GM21529 (cell line): Measurements from ENCODE around the gene SLC27A5.
"Not testable (repeated sequence)": the region's sequence is repeated elsewhere in the genome, so short reads cannot be mapped to it uniquely, and the experiment has no call there.

Source experiments
- ATAC-seq: cut with Tn5 transposase; IDR thresholded peaks from one replicate; pipeline ENCODE4 v1.9.1; 2021; ENCODE audit not compliant: unreplicated experiment

The SLC27A5 gene

DNA sequence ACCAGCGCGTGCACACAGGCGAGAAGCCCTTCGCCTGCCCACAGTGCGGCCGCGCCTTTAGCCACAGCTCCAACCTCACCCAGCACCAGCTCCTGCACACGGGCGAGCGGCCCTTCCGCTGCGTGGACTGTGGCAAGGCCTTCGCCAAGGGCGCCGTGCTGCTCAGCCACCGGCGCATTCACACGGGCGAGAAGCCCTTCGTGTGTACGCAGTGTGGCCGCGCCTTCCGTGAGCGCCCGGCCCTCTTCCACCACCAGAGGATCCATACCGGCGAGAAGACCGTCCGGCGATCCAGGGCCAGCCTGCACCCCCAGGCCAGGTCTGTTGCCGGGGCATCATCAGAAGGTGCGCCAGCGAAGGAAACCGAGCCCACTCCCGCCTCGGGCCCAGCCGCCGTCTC lies 40.1 kb downstream of the SLC27A5 start:
- no peak for ATAC-seq

DNA sequence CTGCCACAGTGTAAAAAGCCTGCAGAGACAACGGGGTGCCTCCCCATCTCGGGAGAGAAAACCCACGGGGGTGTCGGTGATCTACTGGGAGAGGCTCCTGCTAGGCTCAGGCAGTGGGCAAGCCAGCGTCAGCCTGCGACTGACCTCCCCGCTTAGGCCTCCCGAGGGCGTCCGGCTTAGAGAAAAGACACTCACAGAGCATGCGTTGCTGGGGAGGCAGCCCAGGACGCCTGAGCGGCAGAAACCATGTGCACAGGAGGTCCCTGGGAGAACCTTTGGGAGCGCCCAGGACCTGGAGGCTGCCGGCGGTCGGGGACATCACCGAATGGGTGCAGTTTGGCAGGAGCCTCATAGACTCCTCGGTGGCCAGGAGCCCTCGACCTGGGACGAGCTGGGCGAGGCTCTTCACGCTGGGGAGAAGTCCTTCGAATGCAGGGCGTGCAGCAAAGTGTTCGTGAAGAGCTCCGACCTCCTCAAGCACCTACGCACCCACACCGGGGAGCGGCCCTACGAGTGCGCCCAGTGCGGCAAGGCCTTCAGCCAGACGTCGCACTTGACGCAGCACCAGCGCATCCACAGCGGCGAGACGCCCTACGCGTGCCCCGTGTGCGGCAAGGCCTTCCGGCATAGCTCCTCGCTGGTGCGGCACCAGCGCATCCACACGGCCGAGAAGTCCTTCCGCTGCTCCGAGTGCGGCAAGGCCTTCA lies 40.8 kb downstream of the SLC27A5 start:
- not testable (repeated sequence) for ATAC-seq

DNA sequence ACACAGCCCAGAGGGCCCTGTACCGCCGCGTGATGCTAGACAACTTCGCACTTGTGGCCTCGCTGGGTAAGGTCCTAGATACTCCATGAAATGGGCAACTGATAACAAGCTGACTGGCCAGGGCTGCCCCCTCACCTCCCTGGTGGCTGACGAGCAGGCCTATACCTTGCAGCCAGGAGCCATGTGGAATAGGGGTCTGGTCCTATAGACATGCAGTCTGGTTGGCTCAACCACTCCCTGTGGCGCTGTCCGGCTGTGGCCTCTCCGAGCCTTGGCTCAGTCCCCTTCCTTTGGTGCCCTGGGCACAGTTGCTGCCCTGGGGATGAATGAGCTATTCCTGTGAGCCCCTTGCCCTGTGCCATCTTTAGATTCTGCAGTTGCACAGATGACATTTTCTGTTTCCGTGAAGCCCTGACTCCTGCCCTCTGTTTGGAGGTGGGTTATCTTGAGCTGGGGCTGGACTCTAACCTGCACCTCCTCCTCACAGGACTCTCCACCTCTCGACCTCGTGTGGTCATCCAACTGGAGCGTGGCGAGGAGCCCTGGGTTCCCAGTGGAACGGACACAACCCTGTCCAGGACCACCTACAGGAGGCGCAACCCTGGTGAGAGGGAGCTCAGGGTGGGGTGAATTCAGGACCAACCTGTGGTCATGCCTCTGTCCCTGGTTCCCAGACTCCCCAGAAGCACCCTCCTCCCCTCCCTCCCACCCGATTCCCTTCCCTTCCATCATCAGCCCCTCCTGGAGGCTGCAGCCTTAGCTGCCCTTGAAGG lies 42.4 kb downstream of the SLC27A5 start:
- ATAC-seq: no peak

DNA sequence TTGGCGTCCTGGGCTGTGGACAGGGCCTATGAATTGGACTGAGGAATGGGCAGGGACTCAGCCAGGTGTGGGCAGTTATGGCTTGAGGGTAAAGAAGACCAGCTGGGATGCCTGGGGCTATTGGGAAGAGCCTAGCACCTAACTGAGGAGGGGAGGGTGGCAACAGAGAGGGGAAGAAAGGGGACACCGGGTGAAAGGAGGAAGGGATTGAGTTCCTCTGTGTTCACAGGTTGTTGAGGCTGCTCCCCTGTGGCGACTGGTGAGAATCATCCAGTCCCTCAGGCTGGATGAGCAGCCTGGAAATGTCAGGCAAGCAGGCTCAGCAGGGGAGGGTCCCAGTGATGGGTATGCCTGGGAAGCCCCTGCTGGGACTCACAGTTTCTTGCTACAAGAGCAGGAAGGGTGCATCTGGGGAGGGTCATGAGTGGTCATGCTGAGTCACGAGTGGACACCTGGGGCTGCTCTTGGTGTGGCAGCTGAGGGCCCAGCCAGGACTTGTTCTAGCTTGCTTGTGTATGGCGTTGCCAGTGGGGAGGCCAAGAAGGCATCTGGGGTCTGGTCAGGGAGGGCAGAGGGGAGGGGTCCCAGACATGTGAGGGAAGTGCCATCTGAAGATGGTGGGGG lies 43.5 kb downstream of the SLC27A5 start:
- ATAC-seq: no peak

DNA sequence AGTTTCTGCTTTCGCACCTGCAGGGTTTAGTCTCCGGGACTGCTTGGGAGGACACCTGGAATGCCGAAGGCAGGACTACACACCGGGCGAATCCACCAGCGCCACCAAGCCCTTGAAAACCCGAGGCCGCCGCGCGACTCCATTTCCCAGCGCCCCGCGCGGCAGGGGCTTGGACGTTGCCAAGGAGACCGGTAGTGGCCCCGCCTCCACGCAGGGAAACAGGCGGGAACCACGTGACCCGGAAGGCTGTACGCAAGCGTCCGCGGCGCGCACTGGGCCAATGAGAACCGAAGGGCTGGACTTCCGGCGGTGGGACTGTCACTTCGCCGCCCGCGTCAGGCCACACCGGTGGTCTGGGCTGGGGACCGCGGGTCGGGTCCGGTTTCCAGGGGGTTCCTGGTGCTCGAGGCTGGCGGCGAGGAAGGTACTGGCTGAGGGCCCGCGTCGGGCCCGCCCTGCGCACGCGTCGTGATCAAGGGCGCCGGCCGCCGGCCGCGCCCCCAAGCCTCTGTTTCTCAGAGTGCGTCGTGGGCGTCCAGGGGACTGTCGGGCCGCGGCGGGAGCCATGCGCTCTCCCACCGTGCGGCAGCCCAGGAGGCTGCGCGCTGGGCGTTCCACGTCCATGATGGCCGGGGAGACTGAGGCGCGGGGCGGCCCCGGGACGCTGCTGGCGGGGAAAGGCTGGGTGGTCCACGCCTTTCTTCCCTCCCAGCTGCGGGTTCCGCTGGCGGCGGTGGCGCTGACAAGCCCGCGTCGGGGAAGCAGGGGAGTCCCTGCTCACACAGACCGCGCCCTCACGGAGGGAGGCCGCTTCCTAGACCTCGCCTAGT lies 44.8 kb downstream of the SLC27A5 start, which contains the start of gene ZNF324:
Gene ZNF324 (plus strand): TSS at position 321 of the 830 bp plus-strand sequence. CDS start 2,106 bp downstream, outside the sequence.
- peak; percentile 89 for ATAC-seq

DNA sequence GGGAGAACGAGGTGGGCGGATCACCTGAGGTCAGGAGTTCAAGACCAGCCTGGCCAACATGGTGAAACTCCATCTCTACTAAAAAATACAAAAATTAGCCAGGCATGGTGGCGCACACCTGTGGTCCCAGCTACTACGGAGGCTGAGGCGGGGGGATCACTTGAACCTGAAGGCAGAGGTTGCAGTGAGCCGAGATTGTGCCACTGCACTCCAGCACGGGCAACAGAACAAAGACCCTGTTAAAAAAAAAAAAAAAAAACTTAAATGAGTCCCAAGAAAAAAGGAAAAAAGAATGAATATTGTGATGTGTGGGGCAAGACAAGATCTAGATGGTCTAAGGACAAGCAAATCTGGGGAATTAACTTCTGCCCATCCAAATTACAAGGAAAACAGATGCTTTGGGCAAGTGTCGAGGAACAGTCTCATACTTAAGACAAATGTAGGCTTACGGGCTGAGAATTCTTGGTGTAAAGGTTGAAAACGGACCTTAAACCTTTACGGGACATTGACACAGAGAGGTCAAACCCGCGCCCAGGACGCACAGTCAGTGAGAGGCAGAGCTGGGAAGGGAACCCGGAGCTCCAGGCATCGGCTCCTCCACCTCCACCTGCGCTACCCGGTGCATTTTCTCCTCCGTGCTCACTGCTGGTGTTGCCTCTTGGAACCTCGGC lies 45.6 kb downstream of the SLC27A5 start:
- peak; percentile 3 for ATAC-seq

DNA sequence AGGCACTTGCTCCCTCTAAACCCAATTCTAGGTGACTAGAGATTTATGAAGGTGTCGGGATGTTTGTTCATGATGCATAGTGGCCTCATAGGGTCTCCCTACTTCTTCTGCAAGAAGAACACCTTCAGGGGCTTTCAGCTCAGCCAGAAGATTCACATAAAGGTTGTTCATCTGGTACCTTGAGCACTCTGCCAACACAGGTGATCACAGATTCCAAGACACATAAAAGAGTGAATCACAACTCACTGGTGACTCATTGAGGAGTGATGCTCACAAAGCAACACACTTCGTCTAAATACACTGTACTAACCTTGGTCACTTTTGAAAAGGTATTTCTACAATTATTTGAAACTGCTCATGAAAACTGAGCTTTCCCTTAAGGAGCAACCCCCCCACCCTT lies 51.8 kb downstream of the SLC27A5 start:
- no peak for ATAC-seq

DNA sequence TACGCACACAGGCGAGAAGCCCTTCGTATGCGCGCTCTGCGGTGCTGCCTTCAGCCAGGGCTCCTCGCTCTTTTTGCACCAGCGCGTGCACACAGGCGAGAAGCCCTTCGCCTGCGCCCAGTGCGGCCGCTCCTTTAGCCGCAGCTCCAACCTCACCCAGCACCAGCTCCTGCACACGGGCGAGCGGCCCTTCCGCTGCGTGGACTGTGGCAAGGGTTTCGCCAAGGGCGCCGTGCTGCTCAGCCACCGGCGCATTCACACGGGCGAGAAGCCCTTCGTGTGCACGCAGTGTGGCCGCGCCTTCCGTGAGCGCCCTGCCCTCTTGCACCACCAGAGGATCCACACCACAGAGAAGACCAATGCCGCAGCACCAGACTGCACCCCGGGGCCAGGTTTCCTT lies 55.7 kb downstream of the SLC27A5 start:
- no peak for ATAC-seq

DNA sequence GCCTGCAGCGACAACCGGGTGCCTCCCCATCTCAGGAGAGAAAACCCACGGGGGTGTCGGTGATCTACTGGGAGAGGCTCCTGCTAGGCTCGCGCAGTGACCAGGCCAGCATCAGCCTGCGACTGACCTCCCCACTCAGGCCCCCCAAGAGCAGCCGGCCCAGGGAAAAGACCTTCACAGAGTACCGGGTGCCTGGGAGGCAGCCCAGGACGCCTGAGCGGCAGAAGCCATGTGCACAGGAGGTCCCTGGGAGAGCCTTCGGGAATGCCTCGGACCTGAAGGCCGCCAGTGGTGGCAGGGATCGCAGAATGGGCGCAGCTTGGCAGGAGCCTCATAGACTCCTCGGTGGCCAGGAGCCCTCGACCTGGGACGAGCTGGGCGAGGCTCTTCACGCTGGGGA lies 56.5 kb downstream of the SLC27A5 start:
- ATAC-seq: no peak

DNA sequence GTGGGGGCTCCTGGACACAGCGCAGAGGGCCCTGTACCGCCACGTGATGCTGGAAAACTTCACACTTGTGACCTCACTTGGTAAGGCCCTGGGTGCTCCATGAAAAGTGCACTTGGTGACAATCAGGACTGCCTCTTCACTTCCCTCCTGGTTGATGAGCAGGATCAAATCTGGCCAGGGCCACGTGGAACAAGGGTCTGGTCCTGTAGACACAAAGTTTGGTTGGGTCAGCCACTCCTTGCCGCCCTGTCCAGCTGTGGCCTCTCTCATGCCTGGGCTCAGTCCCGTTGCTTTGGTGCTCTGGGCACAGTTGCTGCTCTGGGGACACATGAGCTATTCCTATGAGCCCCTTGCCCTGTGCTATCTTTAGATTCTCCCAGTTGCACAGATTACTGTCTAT lies 58.0 kb downstream of the SLC27A5 start:
- ATAC-seq: no peak

DNA sequence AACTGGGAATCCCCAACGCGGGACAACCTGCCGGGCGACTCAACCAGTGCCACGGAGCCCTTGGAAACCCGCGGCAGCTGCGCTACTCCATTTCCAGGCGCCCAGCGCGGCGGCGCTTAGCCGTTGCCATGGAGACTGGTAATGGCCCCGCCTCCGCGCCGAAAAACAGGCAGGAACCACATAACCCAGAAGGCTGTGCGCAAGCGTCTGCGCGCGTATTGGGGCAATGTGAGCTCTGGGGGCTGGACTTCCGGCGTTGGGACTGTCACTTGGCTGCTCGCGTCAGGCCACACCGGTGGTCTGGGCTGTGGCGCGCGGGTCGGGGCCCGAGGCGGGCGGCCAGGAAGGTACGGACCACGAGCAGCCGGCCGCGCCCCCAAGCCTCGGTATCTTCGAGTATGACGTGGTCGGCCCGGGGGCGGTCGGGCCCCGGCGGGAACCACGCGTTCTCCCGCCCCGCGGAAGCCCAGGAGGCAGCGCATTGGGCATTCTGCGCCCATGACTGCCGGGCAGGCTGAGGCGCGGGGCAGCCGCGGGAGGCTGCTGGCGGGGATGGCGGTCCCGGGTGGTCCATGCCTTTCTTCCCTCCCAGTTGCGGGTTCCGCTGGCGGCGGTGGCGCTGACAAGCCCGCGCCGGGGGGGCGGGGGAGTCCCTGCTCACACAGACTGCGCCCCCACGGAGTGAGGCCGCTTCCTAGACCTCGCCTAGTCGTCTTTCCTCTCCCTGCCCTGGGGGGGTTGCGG lies 60.3 kb downstream of the SLC27A5 start, which contains the start of gene ZNF324B:
Gene ZNF324B (plus strand): TSS at position 265 of the 744 bp plus-strand sequence. CDS start 2,080 bp downstream, outside the sequence.
- peak; percentile 95 for ATAC-seq

DNA sequence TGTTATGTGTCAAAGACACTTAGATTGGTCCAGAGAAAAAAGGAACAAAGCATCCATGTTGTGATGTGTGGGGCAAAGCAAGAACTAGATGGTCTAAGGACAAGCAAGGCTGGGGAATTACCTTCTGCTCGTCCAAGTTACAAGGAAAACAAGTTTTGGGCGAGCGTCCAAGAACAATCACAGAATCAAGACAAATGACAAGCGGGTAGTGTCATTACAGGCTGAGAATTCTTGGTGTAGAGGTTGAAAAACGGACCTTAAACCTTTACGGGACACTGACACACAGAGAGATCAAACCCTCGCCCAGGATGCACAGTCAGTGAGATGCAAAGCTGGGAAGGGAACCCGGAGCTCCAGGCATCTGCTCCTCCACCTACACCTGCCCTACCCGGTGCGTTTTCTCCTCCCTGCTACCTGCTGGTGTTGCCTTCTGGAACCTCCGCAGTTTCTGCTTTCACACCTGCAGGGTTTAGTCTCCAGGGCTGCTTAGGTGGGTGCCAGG lies 60.9 kb downstream of the SLC27A5 start:
- ATAC-seq: peak; percentile 7

DNA sequence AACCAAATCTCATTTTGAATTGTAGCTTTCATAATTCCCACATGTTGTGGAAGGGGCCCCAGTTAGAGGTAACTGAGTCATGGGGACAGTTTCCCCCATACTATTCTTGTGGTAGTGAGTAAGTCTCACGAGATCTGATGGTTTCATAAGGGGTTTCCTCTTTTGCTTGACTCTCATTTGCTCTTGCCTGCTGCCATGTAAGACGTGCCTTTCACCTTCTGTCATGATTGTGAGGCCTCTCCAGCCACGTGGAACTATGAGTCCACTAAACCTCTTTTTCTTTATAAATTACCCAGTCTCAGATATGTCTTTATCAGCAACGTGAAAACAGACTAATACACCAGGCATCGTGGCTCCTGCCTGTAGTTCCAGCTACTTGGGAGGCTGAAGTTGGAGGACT lies 61.8 kb downstream of the SLC27A5 start:
- ATAC-seq: not testable (repeated sequence)

DNA sequence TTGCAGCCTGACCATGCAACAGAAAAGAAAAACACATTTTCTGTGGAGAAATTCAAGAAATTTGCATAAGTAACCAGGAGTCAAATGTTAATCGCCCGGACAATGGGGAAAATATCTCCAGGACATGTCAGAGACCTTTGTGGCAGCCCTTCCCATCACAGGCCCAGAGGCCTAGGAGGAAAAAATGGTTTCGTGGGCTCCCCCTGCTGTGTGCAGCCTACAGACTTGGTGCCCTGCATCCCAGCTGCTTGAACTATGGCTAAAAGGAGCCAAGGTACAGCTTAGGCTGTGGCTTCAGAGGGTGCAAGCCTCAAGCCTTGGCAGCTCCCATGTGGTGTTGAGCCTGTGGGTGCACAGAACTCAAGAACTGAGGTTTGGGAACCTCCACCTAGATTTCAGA lies 62.9 kb downstream of the SLC27A5 start:
- not testable (repeated sequence) for ATAC-seq
